ENCODE results near the gene FTO.

The FTO gene

DNA sequence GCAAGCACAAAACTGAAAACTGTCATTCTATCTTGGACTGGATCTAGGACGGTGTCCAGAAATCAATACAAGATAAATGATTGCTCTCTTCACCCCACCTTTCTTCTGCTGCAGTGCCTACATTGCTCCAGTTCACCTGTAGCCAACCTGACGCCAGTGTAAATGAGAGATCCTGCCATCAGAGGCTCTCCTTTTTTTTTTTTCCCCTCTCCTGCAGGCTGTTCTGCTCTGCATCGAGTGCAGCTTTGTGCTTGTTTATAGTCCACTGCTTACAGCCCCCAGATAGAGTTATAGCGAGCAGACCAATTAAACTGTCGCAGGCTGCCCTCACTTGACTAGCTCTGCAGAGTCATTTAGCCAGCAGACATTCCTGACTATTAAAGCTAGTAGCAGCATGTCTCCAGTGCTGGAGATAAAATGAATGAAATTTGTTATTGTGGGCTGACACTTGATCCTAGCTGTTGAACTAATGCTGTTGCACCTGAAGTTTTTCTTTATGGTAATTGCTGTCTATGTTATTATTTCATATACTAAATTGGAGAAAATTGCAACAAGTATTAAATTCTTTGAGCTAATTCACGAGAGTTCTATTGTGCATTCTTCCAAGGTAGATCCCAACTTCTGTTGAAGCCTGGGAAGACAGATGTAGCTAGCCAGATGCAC, 257.1 kb downstream of the FTO start:
- Histone ChIP-seq H3K27me3 (replicated peaks; ENCODE audit: insufficient read depth, low read length) (no peaks in the 10 kb centered on the region), H2AFZ (ENCODE audit: low read length) (no peak overlapping the region), H3K79me2 (ENCODE audit: low read length) (no peaks in the 10 kb centered on the region), H3K4me1 (ENCODE audit: low read length) (no peaks in the 10 kb centered on the region), H3K9me2 (replicated peaks; ENCODE audit: insufficient read depth, low read length) (no peaks in the 10 kb centered on the region), H3K36me3 (replicated peaks; ENCODE audit: insufficient read depth, low read length) (no peaks in the 10 kb centered on the region), H3K27ac (ENCODE audit: low read length) (no peak overlapping the region), H4K20me1 (ENCODE audit: insufficient read depth, low read length) (no peaks in the 10 kb centered on the region), H3F3A (ENCODE audit: insufficient read depth, low read length) (no peaks in the 10 kb centered on the region), H3K9me3 (replicated peaks; ENCODE audit: insufficient read depth, low read length) (no peaks in the 10 kb centered on the region), H3K4me2 (ENCODE audit: low read depth, low read length) (no peak overlapping the region), H3K9ac (ENCODE audit: low read length) (no peak overlapping the region), H3K4me3 (ENCODE audit: low read length) (no peak overlapping the region)
- TF ChIP-seq EZH2phosphoT487 (IDR thresholded peaks at IDR 0.05; ENCODE audit: low read length) (no peak), EZH2 (optimal IDR thresholded peaks at IDR 0.05; ENCODE audit: low read depth, low read length) (no peak), CTCF (IDR thresholded peaks at IDR 0.05; ENCODE audit: low read length) (no peak)
- DNase-seq = no peak

DNA sequence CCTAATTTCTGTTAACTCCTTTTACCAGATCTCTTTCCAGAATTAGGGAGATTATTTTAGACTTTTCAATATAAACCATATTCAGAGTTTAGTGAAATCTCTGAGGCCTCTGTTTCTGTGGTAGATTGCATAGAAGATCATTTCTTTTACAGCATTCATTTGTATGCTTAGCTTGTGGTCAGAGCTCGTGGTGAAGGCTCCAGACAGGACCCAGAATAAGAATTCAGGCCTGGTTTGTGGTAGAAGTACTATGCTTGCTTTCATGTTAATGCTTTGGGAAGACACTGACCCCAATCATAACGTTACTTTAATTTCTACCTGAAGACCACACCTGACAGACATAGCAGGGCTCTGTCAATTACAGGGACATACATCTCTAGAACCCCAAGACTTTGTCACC, 258.1 kb downstream of the FTO start:
- no peaks in the 10 kb centered on the region for H4K20me1 ChIP-seq (ENCODE audit: insufficient read depth, low read length)
- TF ChIP-seq CTCF (IDR thresholded peaks at IDR 0.05; ENCODE audit: low read length) (no peak), EZH2phosphoT487 (IDR thresholded peaks at IDR 0.05; ENCODE audit: low read length) (no peak), EZH2 (optimal IDR thresholded peaks at IDR 0.05; ENCODE audit: low read depth, low read length) (no peak)

GRCh38 chr16:53964145-53964790, 260.3 kb downstream of the FTO start:
- Histone ChIP-seq H3K4me1 (ENCODE audit: low read length) (no peaks in the 10 kb centered on the region), H3K4me3 (ENCODE audit: low read length) (no peak overlapping the region), H3K36me3 (replicated peaks; ENCODE audit: insufficient read depth, low read length) (no peaks in the 10 kb centered on the region), H3K27ac (ENCODE audit: low read length) (no peak overlapping the region), H2AFZ (ENCODE audit: low read length) (no peak overlapping the region), H3F3A (ENCODE audit: insufficient read depth, low read length) (no peaks in the 10 kb centered on the region), H3K27me3 (replicated peaks; ENCODE audit: insufficient read depth, low read length) (no peaks in the 10 kb centered on the region), H4K20me1 (ENCODE audit: insufficient read depth, low read length) (no peaks in the 10 kb centered on the region), H3K79me2 (ENCODE audit: low read length) (no peaks in the 10 kb centered on the region), H3K4me2 (ENCODE audit: low read depth, low read length) (no peak overlapping the region), H3K9me3 (replicated peaks; ENCODE audit: insufficient read depth, low read length) (no peaks in the 10 kb centered on the region), H3K9me2 (replicated peaks; ENCODE audit: insufficient read depth, low read length) (no peaks in the 10 kb centered on the region), H3K9ac (ENCODE audit: low read length) (no peak overlapping the region)
- no peak for TF ChIP-seq EZH2 (optimal IDR thresholded peaks at IDR 0.05; ENCODE audit: low read depth, low read length)
- TF ChIP-seq CTCF (IDR thresholded peaks at IDR 0.05; ENCODE audit: low read length) = no peak
- no peak for TF ChIP-seq EZH2phosphoT487 (IDR thresholded peaks at IDR 0.05; ENCODE audit: low read length)
- no peak for DNase-seq

More for the DNA sequence above, 258.1 kb downstream of the FTO start:
- Histone ChIP-seq H3K4me2 (ENCODE audit: low read depth, low read length) (no peak overlapping the region), H3K79me2 (ENCODE audit: low read length) (no peaks in the 10 kb centered on the region), H2AFZ (ENCODE audit: low read length) (no peak overlapping the region), H3K9me3 (replicated peaks; ENCODE audit: insufficient read depth, low read length) (no peaks in the 10 kb centered on the region), H3K4me1 (ENCODE audit: low read length) (no peaks in the 10 kb centered on the region), H3K36me3 (replicated peaks; ENCODE audit: insufficient read depth, low read length) (no peaks in the 10 kb centered on the region), H3K27ac (ENCODE audit: low read length) (no peak overlapping the region), H3K27me3 (replicated peaks; ENCODE audit: insufficient read depth, low read length) (no peaks in the 10 kb centered on the region), H3K9ac (ENCODE audit: low read length) (no peak overlapping the region), H3K4me3 (ENCODE audit: low read length) (no peak overlapping the region), H3K9me2 (replicated peaks; ENCODE audit: insufficient read depth, low read length) (no peaks in the 10 kb centered on the region), H3F3A (ENCODE audit: insufficient read depth, low read length) (no peaks in the 10 kb centered on the region)
- DNase-seq = no peak
